ENCODE results near the gene KLHL18.

DNA sequence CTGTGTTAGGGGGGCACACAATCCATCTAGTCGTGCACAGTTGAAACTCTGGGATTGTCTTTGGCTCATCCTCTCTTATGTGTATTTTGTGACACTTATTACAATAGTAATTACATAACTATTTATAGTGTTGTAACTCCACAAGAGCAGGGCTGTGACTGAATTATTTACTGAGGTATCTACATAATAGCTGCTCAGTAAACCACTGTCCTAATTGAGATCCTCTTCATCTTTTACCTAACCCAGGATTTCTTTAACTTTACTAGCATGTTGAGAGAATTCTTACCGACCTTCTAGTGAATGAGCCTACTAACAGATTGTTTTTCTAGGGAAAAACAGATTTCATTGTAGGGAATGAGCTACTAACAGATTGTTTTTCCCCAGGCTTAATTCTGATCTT, 11.1 kb downstream of the KLHL18 start:
- TF ChIP-seq, protein P1, sequence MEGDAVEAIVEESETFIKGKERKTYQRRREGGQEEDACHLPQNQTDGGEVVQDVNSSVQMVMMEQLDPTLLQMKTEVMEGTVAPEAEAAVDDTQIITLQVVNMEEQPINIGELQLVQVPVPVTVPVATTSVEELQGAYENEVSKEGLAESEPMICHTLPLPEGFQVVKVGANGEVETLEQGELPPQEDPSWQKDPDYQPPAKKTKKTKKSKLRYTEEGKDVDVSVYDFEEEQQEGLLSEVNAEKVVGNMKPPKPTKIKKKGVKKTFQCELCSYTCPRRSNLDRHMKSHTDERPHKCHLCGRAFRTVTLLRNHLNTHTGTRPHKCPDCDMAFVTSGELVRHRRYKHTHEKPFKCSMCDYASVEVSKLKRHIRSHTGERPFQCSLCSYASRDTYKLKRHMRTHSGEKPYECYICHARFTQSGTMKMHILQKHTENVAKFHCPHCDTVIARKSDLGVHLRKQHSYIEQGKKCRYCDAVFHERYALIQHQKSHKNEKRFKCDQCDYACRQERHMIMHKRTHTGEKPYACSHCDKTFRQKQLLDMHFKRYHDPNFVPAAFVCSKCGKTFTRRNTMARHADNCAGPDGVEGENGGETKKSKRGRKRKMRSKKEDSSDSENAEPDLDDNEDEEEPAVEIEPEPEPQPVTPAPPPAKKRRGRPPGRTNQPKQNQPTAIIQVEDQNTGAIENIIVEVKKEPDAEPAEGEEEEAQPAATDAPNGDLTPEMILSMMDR (IDR thresholded peaks at IDR 0.05) = no peak
- TF ChIP-seq POLR2A (IDR thresholded peaks at IDR 0.05; ENCODE audit: low read depth) (no peak), POLR2AphosphoS5 (IDR thresholded peaks at IDR 0.05) (no peak)

Measured in esophagus muscularis mucosa (tissue), 3 donors.